Neuronal stem cell (in vitro differentiated cells): Measurements from ENCODE around the gene MB.

Source experiments
- DNase-seq: peaks from one replicate; pipeline ENCODE4 v3.0.0-alpha.2; 2013; ENCODE audit warnings: low spot score
- H2AFZ ChIP-seq: one replicate; pipeline ENCODE4 v1.6.1; 2013; ENCODE audit warnings: mild to moderate bottlenecking, low read length, inconsistent platforms
- H2AK5ac ChIP-seq: 2 replicates; pipeline ENCODE4 v1.6.1; 2013; ENCODE audit warnings: low read depth, mild to moderate bottlenecking, inconsistent platforms, low read length, moderate library complexity, mixed read lengths
- H2BK120ac ChIP-seq: 2 replicates; pipeline ENCODE4 v1.6.1; 2013; ENCODE audit warnings: low read depth, mild to moderate bottlenecking, inconsistent platforms, low read length, moderate library complexity, mixed read lengths
- H2BK12ac ChIP-seq: one replicate; pipeline ENCODE4 v1.6.1; 2013; ENCODE audit warnings: low read length, inconsistent platforms
- H2BK15ac ChIP-seq: 2 replicates; pipeline ENCODE4 v1.6.1; 2013; ENCODE audit warnings: mild to moderate bottlenecking, low read length, inconsistent platforms, mixed read lengths
- H2BK5ac ChIP-seq: one replicate; pipeline ENCODE4 v1.6.1; 2013; ENCODE audit warnings: inconsistent platforms, mild to moderate bottlenecking, low read length, moderate library complexity
- H3K14ac ChIP-seq: one replicate; pipeline ENCODE4 v1.6.1; 2013; ENCODE audit warnings: low read length, inconsistent platforms
- H3K18ac ChIP-seq: 2 replicates; pipeline ENCODE4 v1.6.1; 2013; ENCODE audit warnings: low read length, inconsistent platforms
- H3K23ac ChIP-seq: 2 replicates; pipeline ENCODE4 v1.6.1; 2013; ENCODE audit warnings: low read depth, mild to moderate bottlenecking, mixed read lengths, low read length, inconsistent platforms; ENCODE audit not compliant: poor library complexity
- H3K27ac ChIP-seq: replicated peaks from 3 replicates; pipeline ENCODE4 v1.5.1; 2013; ENCODE audit warnings: low read length, inconsistent platforms
- H3K27me3 ChIP-seq, 3 experiments: 2 replicates each; pipeline ENCODE4 v1.6.1; 2013; ENCODE audit warnings: low read length in 3 of 3, mild to moderate bottlenecking in 2 of 3, inconsistent platforms in 1 of 3, low read depth in 1 of 3, mixed read lengths in 1 of 3, moderate library complexity in 1 of 3; ENCODE audit not compliant: control insufficient read depth in 3 of 3, insufficient read depth in 3 of 3
- H3K36me3 ChIP-seq, 2 donors: replicated peaks in 1 of 2; 2 replicates each; pipeline ENCODE4 v1.6.1; 2013; ENCODE audit warnings: low read length in 2 of 2; ENCODE audit not compliant: control insufficient read depth in 2 of 2, insufficient read depth in 2 of 2
- H3K4ac ChIP-seq: 2 replicates; pipeline ENCODE4 v1.6.1; 2013; ENCODE audit warnings: inconsistent platforms, mild to moderate bottlenecking, low read length, moderate library complexity
- H3K4me1 ChIP-seq, 2 donors: 1 replicate in 1 of 2; 2 replicates in 1 of 2; pipeline ENCODE4 v1.6.1; 2013; ENCODE audit warnings: low read length in 2 of 2, low read depth in 1 of 2; ENCODE audit not compliant: control insufficient read depth in 2 of 2, insufficient read depth in 1 of 2
- H3K4me2 ChIP-seq: one replicate; pipeline ENCODE4 v1.6.1; 2013; ENCODE audit warnings: mild to moderate bottlenecking, low read length, inconsistent platforms; ENCODE audit not compliant: insufficient read depth, poor library complexity, severe bottlenecking
- H3K4me3 ChIP-seq, 2 donors: 2 replicates each; pipeline ENCODE4 v1.5.1; 2013; ENCODE audit warnings: low read length in 2 of 2, mild to moderate bottlenecking in 2 of 2, inconsistent platforms in 1 of 2, moderate library complexity in 1 of 2
- H3K79me1 ChIP-seq: one replicate; pipeline ENCODE4 v1.6.1; 2013; ENCODE audit warnings: low read depth, mild to moderate bottlenecking, inconsistent platforms, low read length, moderate library complexity
- H3K9ac ChIP-seq: one replicate; pipeline ENCODE4 v1.6.1; 2013; ENCODE audit warnings: mild to moderate bottlenecking, low read depth, low read length, inconsistent platforms; ENCODE audit not compliant: poor library complexity
- H3K9me3 ChIP-seq, 2 donors: replicated peaks in 1 of 2; 2 replicates each; pipeline versions ENCODE3 to v1.6.1; 2013; ENCODE audit warnings: low read length in 2 of 2, mild to moderate bottlenecking in 2 of 2, inconsistent platforms in 1 of 2, low read depth in 1 of 2, mixed read lengths in 1 of 2, moderate library complexity in 1 of 2; ENCODE audit not compliant: control insufficient read depth in 2 of 2, insufficient read depth in 1 of 2
- H4K8ac ChIP-seq: one replicate; pipeline ENCODE4 v1.6.1; 2013; ENCODE audit warnings: low read depth, mild to moderate bottlenecking, inconsistent platforms, low read length, moderate library complexity
- H4K91ac ChIP-seq: one replicate; pipeline ENCODE4 v1.6.1; 2013; ENCODE audit warnings: low read length, low read depth, mild to moderate bottlenecking, inconsistent platforms; ENCODE audit not compliant: poor library complexity
- WGBS, 2 donors: extraction: QIAGEN DNeasy Blood & Tissue Kit; methylation state at CpG; one replicate each; pipeline ENCODE4 v1.1.7; 2013; ENCODE audit warnings: missing lambda C conversion rate in 2 of 2, mixed read lengths in 1 of 2; ENCODE audit not compliant: insufficient read length in 2 of 2, insufficient replicate concordance in 1 of 2; ENCODE audit errors: extremely low coverage in 2 of 2; 5-methylcytosine and 5-hydroxymethylcytosine counted together

The MB gene

GRCh38 chr22:35592418-35592967, 24.6 kb downstream of the MB start:
- no peaks in the 10 kb centered on the region for H3K36me3 ChIP-seq
- H2BK5ac ChIP-seq: peak overlapping the region; percentile 9
- no peak for DNase-seq
- H4K8ac ChIP-seq: no peak overlapping the region
- H3K14ac ChIP-seq: peak overlapping the region; percentile 56
- H2AK5ac ChIP-seq: peak overlapping the region; percentile 51
- H3K27me3 ChIP-seq: peaks cover 0 to 9% (median 0%) of the 10 kb centered on the region in 3 experiments
- H2BK12ac ChIP-seq: no peak overlapping the region
- H2BK15ac ChIP-seq: peak overlapping the region; percentile 26
- no peak overlapping the region for H3K9ac ChIP-seq
- peak overlapping the region; percentile 84 for H3K18ac ChIP-seq
- H3K9me3 ChIP-seq: peaks cover 0 to 3% of the 10 kb centered on the region in 2 donors
- WGBS, 2 donors: no CpG with 5 or more reads among the region's 4 CpGs
- peaks cover 0 to 7% of the 10 kb centered on the region in 2 donors for H3K4me1 ChIP-seq
- H3K23ac ChIP-seq: no peak overlapping the region
- H2BK120ac ChIP-seq: peak overlapping the region; percentile 25
- no peak overlapping the region for H3K27ac ChIP-seq
- H3K4ac ChIP-seq: no peak overlapping the region
- H3K4me3 ChIP-seq: no peak overlapping the region
- H2AFZ ChIP-seq: peak overlapping the region; percentile 83
- no peaks in the 10 kb centered on the region for H3K79me1 ChIP-seq
- H3K4me2 ChIP-seq: no peak overlapping the region
- no peak overlapping the region for H4K91ac ChIP-seq

GRCh38 chr22:35591714-35592417, 25.3 kb downstream of the MB start:
- Histone ChIP-seq H3K18ac (peak overlapping the region; percentile 84), H3K4me1 (peaks cover 0 to 7% of the 10 kb centered on the region in 2 donors), H3K4me2 (no peak overlapping the region), H3K79me1 (no peaks in the 10 kb centered on the region), H2AK5ac (peak overlapping the region; percentile 51), H3K36me3 (no peaks in the 10 kb centered on the region), H3K14ac (peak overlapping the region; percentile 56), H3K9ac (no peak overlapping the region), H3K27me3 (peaks cover 0 to 9% (median 0%) of the 10 kb centered on the region in 3 experiments), H3K4ac (no peak overlapping the region), H2BK15ac (peak overlapping the region; percentile 26), H3K23ac (peak overlapping the region; percentile 19), H2BK12ac (no peak overlapping the region), H4K8ac (peak overlapping the region; percentile 29), H2AFZ (peak overlapping the region; percentile 83), H4K91ac (no peak overlapping the region), H3K4me3 (no peak overlapping the region), H3K27ac (no peak overlapping the region), H3K9me3 (peaks cover 0 to 3% of the 10 kb centered on the region in 2 donors), H2BK5ac (peak overlapping the region; percentile 9), H2BK120ac (peak overlapping the region; percentile 39)
- DNase-seq: no peak
- WGBS, 2 donors: no CpG with 5 or more reads among the region's 14 CpGs

- H2BK120ac ChIP-seq: peak overlapping the region; percentile 66
- no peak overlapping the region for H4K91ac ChIP-seq
- no peak overlapping the region for H3K4me2 ChIP-seq
- no peak overlapping the region for H3K14ac ChIP-seq
- H3K36me3 ChIP-seq: no peaks in the 10 kb centered on the region
- WGBS, 2 donors: no CpG with 5 or more reads among the region's 13 CpGs
- H3K79me1 ChIP-seq: no peaks in the 10 kb centered on the region
- no peak overlapping the region for H3K4ac ChIP-seq
- peaks cover 0 to 3% of the 10 kb centered on the region in 2 donors for H3K9me3 ChIP-seq
- no peak overlapping the region for H2BK5ac ChIP-seq
- no peak overlapping the region for H4K8ac ChIP-seq
- peak overlapping the region; percentile 76 for H2AK5ac ChIP-seq
- no peak overlapping the region for H3K9ac ChIP-seq
- no peak overlapping the region for H2AFZ ChIP-seq
- H3K4me1 ChIP-seq: peaks cover 0 to 7% of the 10 kb centered on the region in 2 donors
- H3K27me3 ChIP-seq: peaks cover 0 to 9% (median 0%) of the 10 kb centered on the region in 3 experiments
- H3K4me3 ChIP-seq: no peak overlapping the region
- H2BK15ac ChIP-seq: no peak overlapping the region
- no peak overlapping the region for H3K27ac ChIP-seq
- H3K18ac ChIP-seq: peak overlapping the region; percentile 39
- no peak overlapping the region for H2BK12ac ChIP-seq
- H3K23ac ChIP-seq: peak overlapping the region; percentile 22
- no peak for DNase-seq
These were observed 26.4 kb downstream of the MB start for GRCh38 chr22:35590634-35591295.

GRCh38 chr22:35589756-35590093, 27.4 kb downstream of the MB start:
- no peak overlapping the region for H3K4me3 ChIP-seq
- no peak overlapping the region for H3K4me2 ChIP-seq
- H4K91ac ChIP-seq: no peak overlapping the region
- H3K9me3 ChIP-seq: no peaks in the 10 kb centered on the region
- H3K27ac ChIP-seq: no peak overlapping the region
- DNase-seq: no peak
- no peaks in the 10 kb centered on the region for H3K79me1 ChIP-seq
- WGBS, 2 donors: no CpG with 5 or more reads among the region's 6 CpGs
- no peak overlapping the region for H2BK5ac ChIP-seq
- H2AFZ ChIP-seq: no peak overlapping the region
- no peaks in the 10 kb centered on the region for H3K36me3 ChIP-seq
- H3K18ac ChIP-seq: no peak overlapping the region
- no peak overlapping the region for H2AK5ac ChIP-seq
- peaks cover 0 to 7% of the 10 kb centered on the region in 2 donors for H3K4me1 ChIP-seq
- peaks cover 0 to 9% (median 0%) of the 10 kb centered on the region in 3 experiments for H3K27me3 ChIP-seq
- H2BK12ac ChIP-seq: no peak overlapping the region
- H4K8ac ChIP-seq: no peak overlapping the region
- no peak overlapping the region for H3K9ac ChIP-seq
- H3K14ac ChIP-seq: no peak overlapping the region
- H3K23ac ChIP-seq: no peak overlapping the region
- no peak overlapping the region for H2BK15ac ChIP-seq
- H3K4ac ChIP-seq: no peak overlapping the region
- H2BK120ac ChIP-seq: no peak overlapping the region
